Measurements from ENCODE around the gene ZNF506.
A peak's percentile ranks its signal among the peaks of the same experiment; 100 is the strongest.
"Not testable (repeated sequence)": the region's sequence is repeated elsewhere in the genome, so short reads cannot be mapped to it uniquely, and the experiment has no call there.

The ZNF506 gene

DNA sequence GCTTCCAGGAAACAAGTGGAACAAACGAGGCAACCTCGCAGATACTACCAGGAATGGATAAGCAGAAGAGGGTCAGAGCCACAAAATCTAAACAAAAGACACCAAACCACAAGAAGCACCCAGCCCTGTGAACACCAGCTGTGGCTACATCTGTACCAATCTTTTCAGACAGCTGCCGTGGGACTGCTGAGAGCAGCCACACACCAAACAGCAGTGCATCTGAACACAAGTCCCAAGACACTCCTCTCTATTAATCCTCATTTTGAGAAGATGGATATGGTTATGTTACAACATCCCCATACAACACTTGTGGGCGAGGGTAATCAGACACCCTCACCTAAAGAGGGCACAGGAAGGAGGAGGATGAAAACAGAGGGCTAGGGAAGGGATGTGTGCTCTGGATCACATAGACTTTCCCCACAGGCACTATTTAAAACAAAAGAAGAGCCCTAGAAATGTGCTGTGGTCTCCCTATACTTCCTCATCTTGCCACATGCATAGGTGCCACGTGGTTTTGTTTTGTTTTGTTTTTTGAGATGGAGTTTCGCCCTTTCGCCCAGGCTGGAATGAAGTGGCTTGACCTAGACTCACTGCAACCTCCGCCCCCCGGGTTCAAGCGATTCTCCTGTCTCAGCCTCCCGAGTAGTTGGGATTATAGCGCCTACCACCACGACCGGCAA is 47.1 kb downstream of the ZNF506 start:
- WGBS (ENCODE audit: insufficient coverage), result 100% methylated on average over 5 of the region's 14 CpGs
- ChIA-PET POLR2A (no interaction called here), CTCF (no interaction called here)

DNA sequence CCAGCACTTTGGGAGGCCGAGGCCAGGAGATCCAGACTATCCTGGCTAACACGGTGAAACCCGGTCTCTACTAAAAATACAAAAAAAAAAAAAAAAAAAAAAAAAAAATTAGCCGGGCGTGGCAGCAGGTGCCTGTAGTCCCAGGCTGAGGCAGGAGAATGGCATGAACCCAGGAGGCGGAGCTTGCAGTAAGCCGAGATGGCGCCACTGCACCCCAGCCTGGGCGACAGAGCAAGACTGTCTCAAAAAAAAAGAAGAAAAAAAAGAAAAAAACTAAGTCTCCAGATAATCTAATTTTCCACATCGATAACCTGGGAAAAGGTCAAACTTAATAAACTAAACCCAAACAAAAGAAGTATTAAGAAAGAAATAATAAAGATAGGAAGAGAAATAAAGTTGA is 49.6 kb downstream of the ZNF506 start:
- POLR2A ChIA-PET; H3K36me3 ChIP-seq (ENCODE audit: control insufficient read depth in 4 of 4, insufficient read depth in 4 of 4, low read length in 3 of 4); H3K4me3 ChIP-seq (ENCODE audit: control insufficient read depth in 1 of 7, extremely low read depth in 1 of 7, insufficient read depth in 4 of 7, low read depth in 2 of 7, low read length in 6 of 7); H3K27ac ChIP-seq (ENCODE audit: insufficient read depth in 1 of 2, low read depth in 1 of 2, low read length in 2 of 2, poor library complexity in 1 of 2, severe bottlenecking in 2 of 2); H3K9me3 ChIP-seq (ENCODE audit: control extremely low read depth in 1 of 5, control insufficient read depth in 4 of 5, insufficient read depth in 2 of 5, low read depth in 1 of 5, low read length in 4 of 5); CTCF ChIA-PET; DNase-seq; H3K27me3 ChIP-seq (replicated peaks in 2 of 5; ENCODE audit: control insufficient read depth in 4 of 5, insufficient read depth in 5 of 5, low read length in 4 of 5): not testable (repeated sequence)
- H3K4me1 ChIP-seq (ENCODE audit: control extremely low read depth in 1 of 4, control insufficient read depth in 4 of 4, insufficient read depth in 4 of 4, low read length in 3 of 4), result peaks cover 2 to 17% (median 10%) of the 10 kb centered on the region in 4 experiments
- WGBS (ENCODE audit: insufficient coverage), result no CpG with 5 or more reads among the region's 10 CpGs

More for the DNA sequence above, 47.1 kb downstream of the ZNF506 start:
- Histone ChIP-seq H3K4me3 (ENCODE audit: control insufficient read depth in 1 of 7, extremely low read depth in 1 of 7, insufficient read depth in 4 of 7, low read depth in 2 of 7, low read length in 6 of 7) (no peak overlapping the region), H3K9me3 (ENCODE audit: control extremely low read depth in 1 of 5, control insufficient read depth in 4 of 5, insufficient read depth in 2 of 5, low read depth in 1 of 5, low read length in 4 of 5) (peaks cover under 1 to 7% (median 3%) of the 10 kb centered on the region in 5 experiments), H3K27ac (ENCODE audit: insufficient read depth in 1 of 2, low read depth in 1 of 2, low read length in 2 of 2, poor library complexity in 1 of 2, severe bottlenecking in 2 of 2) (no peak overlapping the region), H3K36me3 (ENCODE audit: control insufficient read depth in 4 of 4, insufficient read depth in 4 of 4, low read length in 3 of 4) (peaks cover 0 to 7% (median 2%) of the 10 kb centered on the region in 4 experiments), H3K4me1 (ENCODE audit: control extremely low read depth in 1 of 4, control insufficient read depth in 4 of 4, insufficient read depth in 4 of 4, low read length in 3 of 4) (peaks cover 9 to 25% (median 19%) of the 10 kb centered on the region in 4 experiments), H3K27me3 (replicated peaks in 2 of 5; ENCODE audit: control insufficient read depth in 4 of 5, insufficient read depth in 5 of 5, low read length in 4 of 5) (no peaks in the 10 kb centered on the region)
- DNase-seq, result peak in 2 of 3 donors; percentile 47 to 52

DNA sequence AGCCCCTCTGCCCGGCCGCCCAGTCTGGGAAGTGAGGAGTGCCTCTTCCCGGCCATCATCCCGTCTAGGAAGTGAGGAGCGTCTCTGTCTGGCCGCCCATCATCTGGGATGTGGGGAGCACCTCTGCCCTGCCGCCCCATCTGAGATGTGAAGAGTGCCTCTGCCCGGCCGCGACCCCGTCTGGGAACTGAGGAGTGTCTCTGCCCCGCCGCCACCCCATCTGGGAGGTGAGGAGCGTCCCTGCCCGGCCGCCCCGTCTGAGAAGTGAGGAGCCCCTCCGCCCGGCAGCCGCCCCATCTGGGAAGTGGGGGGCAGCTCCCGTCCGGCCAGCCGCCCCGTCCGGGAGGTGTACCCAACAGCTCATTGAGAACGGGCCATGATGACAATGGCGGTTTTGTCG is 51.6 kb downstream of the ZNF506 start:
- H3K27ac ChIP-seq (ENCODE audit: insufficient read depth in 1 of 2, low read depth in 1 of 2, low read length in 2 of 2, poor library complexity in 1 of 2, severe bottlenecking in 2 of 2); POLR2A ChIA-PET; H3K9me3 ChIP-seq (ENCODE audit: control extremely low read depth in 1 of 5, control insufficient read depth in 4 of 5, insufficient read depth in 2 of 5, low read depth in 1 of 5, low read length in 4 of 5); H3K4me3 ChIP-seq (ENCODE audit: control insufficient read depth in 1 of 7, extremely low read depth in 1 of 7, insufficient read depth in 4 of 7, low read depth in 2 of 7, low read length in 6 of 7); H3K36me3 ChIP-seq (ENCODE audit: control insufficient read depth in 4 of 4, insufficient read depth in 4 of 4, low read length in 3 of 4); CTCF ChIA-PET; H3K27me3 ChIP-seq (replicated peaks in 2 of 5; ENCODE audit: control insufficient read depth in 4 of 5, insufficient read depth in 5 of 5, low read length in 4 of 5); H3K4me1 ChIP-seq (ENCODE audit: control extremely low read depth in 1 of 4, control insufficient read depth in 4 of 4, insufficient read depth in 4 of 4, low read length in 3 of 4); DNase-seq: not testable (repeated sequence)
- WGBS (ENCODE audit: insufficient coverage), result 97% methylated on average over 13 of the region's 28 CpGs

DNA sequence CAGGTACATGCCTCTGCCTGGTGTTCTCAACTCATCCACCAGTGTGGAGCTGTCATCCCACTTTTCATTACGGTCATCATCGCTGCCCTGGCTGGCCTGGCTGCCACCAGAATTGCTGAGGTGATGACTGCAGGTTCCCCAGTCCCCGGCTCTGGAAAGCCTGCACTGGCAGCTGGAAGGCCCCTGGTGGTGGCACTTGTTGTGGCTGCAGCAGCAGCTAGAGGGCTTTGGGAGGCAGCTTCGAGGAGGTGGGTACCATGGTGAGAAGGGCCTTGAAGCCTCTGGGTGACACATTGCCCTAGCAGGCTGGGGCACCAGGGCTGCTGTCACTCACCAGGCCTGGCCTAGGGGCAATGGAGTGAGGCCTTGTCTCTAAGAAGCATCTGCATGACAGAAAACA is 63.4 kb downstream of the ZNF506 start:
- H3K36me3 ChIP-seq (ENCODE audit: control insufficient read depth in 4 of 4, insufficient read depth in 4 of 4, low read length in 3 of 4), result no peaks in the 10 kb centered on the region
- no peak overlapping the region for H3K27ac ChIP-seq (ENCODE audit: insufficient read depth in 1 of 2, low read depth in 1 of 2, low read length in 2 of 2, poor library complexity in 1 of 2, severe bottlenecking in 2 of 2)
- DNase-seq, result no peak
- 92% methylated on average over 4 of the region's 4 CpGs for WGBS (ENCODE audit: insufficient coverage)
- peaks cover 2 to 17% (median 6%) of the 10 kb centered on the region in 5 experiments for H3K9me3 ChIP-seq (ENCODE audit: control extremely low read depth in 1 of 5, control insufficient read depth in 4 of 5, insufficient read depth in 2 of 5, low read depth in 1 of 5, low read length in 4 of 5)
- no peak overlapping the region for H3K4me3 ChIP-seq (ENCODE audit: control insufficient read depth in 1 of 7, extremely low read depth in 1 of 7, insufficient read depth in 4 of 7, low read depth in 2 of 7, low read length in 6 of 7)
- H3K27me3 ChIP-seq (replicated peaks in 2 of 5; ENCODE audit: control insufficient read depth in 4 of 5, insufficient read depth in 5 of 5, low read length in 4 of 5), result no peaks in the 10 kb centered on the region
- CTCF ChIA-PET, result no interaction called here
- POLR2A ChIA-PET, result no interaction called here
- no peaks in the 10 kb centered on the region for H3K4me1 ChIP-seq (ENCODE audit: control extremely low read depth in 1 of 4, control insufficient read depth in 4 of 4, insufficient read depth in 4 of 4, low read length in 3 of 4)

DNA sequence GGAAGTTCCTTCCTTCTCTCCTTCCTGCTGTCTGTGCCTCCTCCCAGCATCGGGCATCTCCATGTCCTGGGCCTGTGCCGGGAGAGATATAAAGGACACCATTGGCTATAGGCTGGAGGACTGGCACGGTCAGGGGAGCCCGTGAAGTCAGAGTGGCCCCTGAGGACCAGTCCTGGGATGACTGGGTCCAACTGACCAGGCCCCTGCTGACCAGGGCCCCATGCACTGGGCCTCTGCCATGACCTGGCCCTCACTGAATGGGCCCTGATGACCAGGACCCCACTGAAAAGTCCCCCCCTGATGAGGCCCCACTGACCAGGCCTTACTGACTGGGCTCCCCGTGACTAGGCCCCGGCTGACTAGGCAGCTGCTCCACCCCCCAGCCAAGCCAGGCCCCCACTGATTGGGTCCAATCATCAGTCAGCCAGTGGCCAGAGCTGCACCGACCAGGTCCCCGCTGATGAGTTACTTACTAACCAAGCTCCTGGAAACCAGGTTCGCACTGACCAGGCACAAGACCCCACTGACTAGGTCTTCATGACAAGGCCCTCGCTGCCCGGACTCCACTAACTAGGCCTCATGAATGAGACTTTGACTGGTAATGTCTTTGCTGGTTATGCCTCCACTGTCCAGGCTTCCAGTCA is 68.7 kb downstream of the ZNF506 start:
- Histone ChIP-seq H3K27me3 (replicated peaks in 2 of 5; ENCODE audit: control insufficient read depth in 4 of 5, insufficient read depth in 5 of 5, low read length in 4 of 5) (no peaks in the 10 kb centered on the region), H3K36me3 (ENCODE audit: control insufficient read depth in 4 of 4, insufficient read depth in 4 of 4, low read length in 3 of 4) (no peaks in the 10 kb centered on the region), H3K4me3 (ENCODE audit: control insufficient read depth in 1 of 7, extremely low read depth in 1 of 7, insufficient read depth in 4 of 7, low read depth in 2 of 7, low read length in 6 of 7) (no peak overlapping the region), H3K27ac (ENCODE audit: insufficient read depth in 1 of 2, low read depth in 1 of 2, low read length in 2 of 2, poor library complexity in 1 of 2, severe bottlenecking in 2 of 2) (no peak overlapping the region), H3K9me3 (ENCODE audit: control extremely low read depth in 1 of 5, control insufficient read depth in 4 of 5, insufficient read depth in 2 of 5, low read depth in 1 of 5, low read length in 4 of 5) (peaks cover 0 to 27% (median 2%) of the 10 kb centered on the region in 5 experiments), H3K4me1 (ENCODE audit: control extremely low read depth in 1 of 4, control insufficient read depth in 4 of 4, insufficient read depth in 4 of 4, low read length in 3 of 4) (no peaks in the 10 kb centered on the region)
- no peak for DNase-seq
- over 99% methylated on average over 11 of the region's 11 CpGs for WGBS (ENCODE audit: insufficient coverage)
- ChIA-PET CTCF (no interaction called here), POLR2A (no interaction called here)

DNA sequence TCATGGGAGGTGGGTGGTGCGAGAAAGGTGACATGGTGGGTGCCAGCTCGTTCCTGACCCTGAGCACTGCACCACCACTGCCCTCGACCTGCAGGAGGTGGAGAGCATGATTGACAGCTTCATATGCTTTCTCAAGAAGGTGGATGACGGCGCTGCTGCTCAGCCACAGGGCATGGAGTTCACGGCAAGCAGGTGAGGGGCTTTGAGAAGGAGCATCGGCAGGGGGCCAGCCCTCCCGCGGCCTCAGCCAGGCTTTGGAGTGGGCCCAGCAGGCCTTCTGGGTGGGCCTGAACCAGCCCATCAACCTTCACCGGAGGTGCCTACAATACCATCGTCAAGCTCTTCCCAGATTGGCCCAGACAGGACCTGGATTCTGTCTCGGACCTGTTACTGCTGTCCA is 69.7 kb downstream of the ZNF506 start:
- ChIA-PET CTCF (interaction anchor here (1.1 kb wide), 1 partner anchor 11 kb away, joined by 3 read pairs; no protein-coding TSS in a partner anchor), POLR2A (no interaction called here)

More for the DNA sequence above, 69.7 kb downstream of the ZNF506 start:
- Histone ChIP-seq H3K27me3 (replicated peaks in 2 of 5; ENCODE audit: control insufficient read depth in 4 of 5, insufficient read depth in 5 of 5, low read length in 4 of 5) (no peaks in the 10 kb centered on the region), H3K4me3 (ENCODE audit: control insufficient read depth in 1 of 7, extremely low read depth in 1 of 7, insufficient read depth in 4 of 7, low read depth in 2 of 7, low read length in 6 of 7) (no peak overlapping the region), H3K4me1 (ENCODE audit: control extremely low read depth in 1 of 4, control insufficient read depth in 4 of 4, insufficient read depth in 4 of 4, low read length in 3 of 4) (no peaks in the 10 kb centered on the region), H3K36me3 (ENCODE audit: control insufficient read depth in 4 of 4, insufficient read depth in 4 of 4, low read length in 3 of 4) (no peaks in the 10 kb centered on the region), H3K27ac (ENCODE audit: insufficient read depth in 1 of 2, low read depth in 1 of 2, low read length in 2 of 2, poor library complexity in 1 of 2, severe bottlenecking in 2 of 2) (no peak overlapping the region), H3K9me3 (ENCODE audit: control extremely low read depth in 1 of 5, control insufficient read depth in 4 of 5, insufficient read depth in 2 of 5, low read depth in 1 of 5, low read length in 4 of 5) (peaks cover 0 to 25% (median 2%) of the 10 kb centered on the region in 5 experiments)
- DNase-seq, result no peak
- WGBS (ENCODE audit: insufficient coverage), result 92% methylated on average over 10 of the region's 12 CpGs

All from common myeloid progenitor, CD34-positive (primary cell).